HG03521 (cell line): ENCODE data around the gene CLRN2.

Experiments
- ATAC-seq: cut with Tn5 transposase; IDR thresholded peaks from one replicate; pipeline ENCODE4 v1.9.1; 2021; ENCODE audit warnings: mild to moderate bottlenecking, moderate library complexity; ENCODE audit not compliant: unreplicated experiment

CLRN2 gene, protein sequence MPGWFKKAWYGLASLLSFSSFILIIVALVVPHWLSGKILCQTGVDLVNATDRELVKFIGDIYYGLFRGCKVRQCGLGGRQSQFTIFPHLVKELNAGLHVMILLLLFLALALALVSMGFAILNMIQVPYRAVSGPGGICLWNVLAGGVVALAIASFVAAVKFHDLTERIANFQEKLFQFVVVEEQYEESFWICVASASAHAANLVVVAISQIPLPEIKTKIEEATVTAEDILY

DNA sequence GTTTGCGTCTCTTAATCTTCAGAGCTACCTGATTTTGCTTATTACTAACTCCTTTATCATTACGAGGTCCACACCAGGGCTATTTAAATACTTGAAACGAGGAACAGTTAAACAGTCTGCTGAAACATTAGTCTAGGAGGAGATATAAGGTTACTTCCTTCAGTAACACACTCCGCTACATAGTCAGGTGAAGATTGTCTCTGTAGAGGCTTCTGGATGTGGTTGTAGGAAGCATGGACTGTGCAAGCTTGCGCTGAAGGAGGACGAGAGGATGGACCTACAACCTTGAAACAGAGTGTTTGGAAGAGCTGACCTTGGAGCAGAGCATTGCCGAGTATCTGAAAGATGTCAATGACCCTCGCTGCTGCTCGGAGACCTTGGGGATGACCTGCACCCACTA is at the start of gene CLRN2:
Gene CLRN2, plus strand, starts transcription at position 301 of the 400 bp plus-strand sequence. CDS start 102 bp downstream, outside the sequence.
- no peak for ATAC-seq

DNA sequence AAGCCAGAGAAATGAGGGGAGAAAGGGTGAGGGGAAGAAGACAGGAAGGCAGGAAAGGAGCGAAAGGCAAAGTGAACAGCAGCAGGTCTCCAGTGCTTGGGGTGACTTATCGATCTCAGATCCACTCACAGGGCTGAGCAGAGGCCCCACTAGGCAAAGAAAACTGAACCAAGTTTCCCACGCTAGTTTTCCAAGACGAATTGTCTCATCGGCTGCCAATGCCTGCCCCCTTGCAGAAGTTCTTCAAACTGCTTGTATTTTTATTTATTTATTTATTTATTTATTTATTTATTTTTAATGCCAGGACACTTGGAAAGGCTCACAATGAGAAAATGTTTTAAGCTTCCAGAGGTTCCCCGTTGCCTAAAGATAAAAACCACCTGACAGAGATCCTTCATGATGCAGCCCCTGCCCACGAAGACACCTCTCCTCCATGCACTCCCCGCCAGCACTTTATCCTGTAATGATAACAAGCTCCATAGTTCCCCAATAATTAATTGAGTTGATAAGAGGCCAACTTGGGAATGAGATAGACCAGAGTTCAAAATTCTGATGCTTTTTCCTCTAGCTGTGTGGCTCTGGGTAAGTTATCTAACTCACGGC is 46.2 kb upstream of the CLRN2 start:
- ATAC-seq, result no peak

DNA sequence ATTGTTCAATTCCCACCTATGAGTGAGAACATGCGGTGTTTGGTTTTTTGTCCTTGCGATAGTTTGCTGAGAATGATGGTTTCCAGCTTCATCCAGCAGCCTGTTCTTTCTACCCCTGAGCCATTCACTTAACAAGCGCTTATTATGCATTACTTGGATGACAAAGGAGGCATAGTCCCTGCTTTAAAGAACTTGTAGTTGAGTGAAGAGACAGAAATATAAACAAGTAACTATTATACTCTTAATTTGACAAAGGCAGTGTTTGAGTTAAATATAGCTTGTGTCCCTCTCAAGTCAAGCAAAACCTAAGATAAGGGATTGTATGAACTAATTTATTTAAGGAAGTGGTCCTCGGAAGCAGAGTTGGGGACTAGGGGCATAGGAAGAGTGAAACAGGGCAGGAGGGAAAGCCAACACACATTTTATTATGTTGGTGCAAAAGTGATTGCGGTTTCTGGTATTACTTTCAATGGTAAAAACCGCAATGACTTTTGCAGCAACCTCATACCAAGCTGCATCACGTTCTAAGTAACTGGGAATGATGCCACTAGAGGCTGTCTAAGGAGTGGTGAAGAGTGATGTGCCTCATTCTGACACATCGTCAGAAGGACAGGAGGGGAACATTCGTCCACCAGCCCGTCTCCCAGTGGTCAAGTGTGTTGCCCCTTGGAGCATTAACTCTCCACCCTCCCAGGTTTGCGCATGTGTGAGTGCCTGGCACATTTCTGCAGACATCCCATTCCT is 44.9 kb upstream of the CLRN2 start:
- no peak for ATAC-seq

DNA sequence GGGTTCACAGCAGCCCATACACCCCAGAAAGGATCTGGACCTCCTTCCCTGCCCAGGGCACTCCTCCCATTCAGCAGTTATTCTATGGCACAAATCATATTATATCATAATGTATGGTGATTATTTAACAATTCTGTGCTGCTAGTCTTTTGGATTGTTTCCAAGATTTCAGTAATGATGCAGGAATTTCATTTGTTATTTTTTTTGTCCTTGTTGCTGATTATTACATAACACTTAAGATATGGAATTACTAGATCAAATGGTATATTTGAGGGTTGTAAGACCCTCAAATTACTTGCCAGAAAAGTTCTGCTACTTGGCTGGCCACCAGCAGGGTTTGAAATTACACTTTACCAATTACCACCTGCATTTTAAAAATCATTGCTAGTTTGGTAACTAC is 39.5 kb upstream of the CLRN2 start:
- no peak for ATAC-seq

DNA sequence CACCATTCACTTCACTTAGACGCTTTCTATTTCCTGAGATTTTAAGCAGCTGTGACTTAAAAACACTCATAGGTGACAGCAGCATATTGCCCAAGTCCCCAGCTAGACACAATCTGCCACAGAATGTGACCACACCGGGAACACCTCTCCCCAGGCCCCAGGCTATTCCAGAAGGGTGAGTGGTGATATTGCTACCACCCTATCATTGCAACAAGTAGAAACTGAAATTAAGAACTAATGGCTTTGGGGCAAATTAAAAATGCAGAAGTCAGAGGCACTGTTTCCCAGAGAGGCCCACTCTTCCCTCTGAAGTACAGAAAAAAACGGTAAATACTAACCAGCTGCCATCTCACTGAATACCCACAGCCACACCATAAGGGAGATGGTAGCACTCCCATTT is 38.1 kb upstream of the CLRN2 start:
- ATAC-seq, result no peak

DNA sequence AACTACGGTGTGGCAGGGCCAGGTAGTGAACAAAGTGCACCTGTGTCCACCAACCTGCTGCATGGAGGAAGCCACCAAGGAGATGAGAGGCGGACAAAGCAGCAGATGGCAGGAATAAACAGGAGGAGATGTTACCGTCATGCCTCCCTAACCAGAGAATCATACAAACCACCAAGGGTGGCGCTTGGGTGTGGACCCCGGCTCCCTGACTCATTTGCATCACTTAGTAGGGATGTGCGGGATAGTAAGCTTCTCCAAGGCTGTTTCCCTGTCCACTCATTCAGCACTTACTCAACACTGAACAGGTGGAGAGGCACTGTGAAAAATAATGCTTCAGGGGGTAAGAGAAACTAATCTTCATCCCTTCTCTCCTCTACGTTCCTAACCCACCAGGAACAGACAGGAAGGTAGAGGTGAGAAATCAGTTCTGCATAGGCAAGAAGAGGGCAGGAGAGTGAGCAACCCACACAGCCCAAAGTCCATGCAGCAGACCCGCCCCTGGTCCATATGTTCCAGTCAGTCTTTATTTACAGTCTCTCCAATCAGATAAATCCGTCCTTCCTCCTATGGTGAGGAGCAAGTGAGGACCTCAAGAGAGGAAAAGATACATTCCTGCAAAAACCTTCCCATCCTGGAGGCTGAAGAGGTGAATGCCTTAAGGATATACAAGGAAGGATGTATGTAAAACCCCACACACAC is 37.0 kb upstream of the CLRN2 start:
- ATAC-seq, result no peak

DNA sequence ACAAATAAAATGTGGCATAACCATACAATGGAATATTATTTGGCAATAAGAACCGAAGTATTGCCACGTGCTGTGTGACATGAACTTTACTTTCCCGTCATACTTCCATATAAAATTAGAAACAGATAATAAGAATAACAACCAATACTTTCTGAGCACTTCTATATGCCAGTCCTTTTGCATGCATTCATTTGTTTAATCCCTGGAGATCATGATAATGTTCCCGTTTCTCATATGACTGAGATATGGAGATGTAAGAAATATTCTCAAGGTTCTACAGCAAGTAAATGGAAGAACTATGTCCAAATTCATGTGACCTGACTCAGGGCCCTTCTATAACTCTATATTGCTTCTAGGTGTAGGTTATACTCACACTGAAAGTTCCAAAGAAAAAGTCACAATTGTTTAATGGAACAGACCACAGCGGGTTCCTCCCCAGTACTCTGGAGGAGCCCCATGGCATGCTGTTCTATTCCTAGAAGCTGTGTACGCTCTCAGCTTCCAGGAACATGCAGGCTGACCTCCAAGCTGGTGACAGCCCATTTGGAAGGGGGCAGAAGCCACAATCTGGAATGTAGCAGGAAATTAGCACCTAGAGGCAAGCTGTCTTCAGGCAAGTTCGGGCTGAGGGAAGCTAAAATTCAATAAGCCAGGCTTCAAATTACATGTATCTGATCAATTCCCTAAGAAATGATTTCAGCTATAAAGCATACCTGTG is 34.6 kb upstream of the CLRN2 start:
- ATAC-seq, result no peak

DNA sequence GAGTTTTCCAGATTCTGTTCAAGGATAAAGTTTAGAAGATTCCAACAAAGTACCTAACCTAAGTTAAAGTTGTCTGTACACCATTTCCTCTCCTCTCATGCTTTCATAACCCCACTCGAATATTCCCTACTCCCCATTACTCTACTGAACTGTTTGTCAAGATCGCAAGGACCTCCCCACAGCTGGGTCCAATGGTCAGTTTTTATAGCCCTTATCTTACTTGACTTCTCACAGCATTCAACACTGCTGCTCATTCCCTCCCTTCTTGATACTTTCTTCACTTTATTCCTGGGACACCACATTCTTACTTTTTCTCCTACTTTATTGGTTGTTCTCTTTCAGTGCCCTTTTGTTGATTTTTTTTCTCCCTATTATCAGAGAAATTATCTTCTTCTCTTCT is 34.0 kb upstream of the CLRN2 start:
- ATAC-seq, result no peak

DNA sequence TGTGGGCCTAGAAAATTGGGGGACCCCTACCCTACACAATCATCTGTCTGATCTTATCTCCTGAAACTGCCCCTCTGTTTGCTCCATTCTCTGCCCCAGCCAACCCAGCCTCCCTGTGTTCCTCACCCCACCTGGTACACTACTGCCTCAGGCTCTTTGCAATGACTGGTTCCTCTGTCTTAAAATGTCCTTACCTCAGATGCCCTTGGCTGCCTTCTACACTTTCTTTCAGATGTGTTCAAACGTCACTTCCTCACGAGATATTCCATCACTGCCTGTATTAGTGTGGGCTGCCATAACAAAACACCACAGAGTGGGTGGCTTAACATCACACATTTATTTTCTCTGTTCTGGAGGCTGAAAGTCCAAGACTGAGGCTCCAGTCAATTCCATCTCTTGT is 32.2 kb upstream of the CLRN2 start:
- no peak for ATAC-seq

DNA sequence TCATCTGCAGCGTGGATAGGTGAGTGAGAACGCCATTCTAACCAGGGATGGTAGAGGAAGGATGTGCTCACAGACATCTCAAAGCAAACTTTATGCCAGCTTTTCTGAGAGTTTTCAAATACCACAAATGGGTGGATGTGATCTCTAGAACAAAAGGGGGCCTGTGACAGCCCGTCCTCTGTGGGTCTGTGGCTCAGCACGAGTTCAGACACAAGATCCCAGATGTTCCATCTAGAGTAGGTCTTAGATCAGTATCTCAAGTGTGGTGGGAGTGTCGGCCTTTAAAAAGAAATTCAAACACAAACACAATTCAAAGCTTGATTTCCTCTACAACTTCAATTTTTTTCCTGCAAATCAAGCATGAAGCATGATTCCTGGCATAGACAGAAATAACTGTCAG is 25.8 kb upstream of the CLRN2 start:
- no peak for ATAC-seq

DNA sequence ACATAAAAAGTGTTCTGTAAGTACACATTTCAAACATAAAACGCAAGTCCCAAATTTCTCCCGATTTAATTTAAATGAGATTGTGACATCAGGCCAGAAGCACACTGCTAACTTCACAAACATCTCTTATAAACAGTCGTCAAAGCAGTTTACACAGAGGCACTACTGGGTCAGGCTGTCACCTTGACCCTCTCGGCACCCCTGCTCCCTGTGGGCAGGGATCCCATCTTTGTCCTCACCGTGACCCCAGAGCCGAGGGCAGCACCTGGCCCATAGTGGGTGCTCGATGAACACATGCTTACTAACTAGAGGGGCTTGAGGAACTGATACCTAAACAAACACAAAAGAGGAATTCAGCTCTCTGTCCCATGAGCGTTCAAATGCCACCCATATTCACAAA is 25.2 kb upstream of the CLRN2 start:
- no peak for ATAC-seq

DNA sequence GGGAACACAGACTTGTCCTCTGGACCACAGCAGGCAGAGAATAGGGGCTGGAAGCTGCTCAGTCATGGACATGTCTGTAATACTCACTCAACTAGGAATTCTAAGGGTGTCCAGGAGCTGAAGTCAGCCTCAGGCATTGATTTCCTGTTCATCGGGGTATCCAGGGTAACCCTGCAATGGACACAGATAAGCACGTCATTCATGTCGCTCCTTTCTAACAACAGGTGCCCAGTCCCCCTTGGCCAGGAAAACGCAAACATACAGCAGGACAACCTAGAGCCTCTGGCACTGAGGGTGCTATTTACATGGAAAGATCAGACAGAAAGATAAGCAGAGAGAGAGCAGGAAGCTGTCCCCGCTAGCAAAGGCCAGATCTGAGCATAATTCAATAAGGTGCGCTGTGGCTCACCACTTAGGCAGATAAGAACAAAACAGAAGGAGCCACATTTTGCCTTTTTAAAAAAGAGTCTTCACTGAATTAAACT is 24.3 kb upstream of the CLRN2 start:
- ATAC-seq, result no peak

DNA sequence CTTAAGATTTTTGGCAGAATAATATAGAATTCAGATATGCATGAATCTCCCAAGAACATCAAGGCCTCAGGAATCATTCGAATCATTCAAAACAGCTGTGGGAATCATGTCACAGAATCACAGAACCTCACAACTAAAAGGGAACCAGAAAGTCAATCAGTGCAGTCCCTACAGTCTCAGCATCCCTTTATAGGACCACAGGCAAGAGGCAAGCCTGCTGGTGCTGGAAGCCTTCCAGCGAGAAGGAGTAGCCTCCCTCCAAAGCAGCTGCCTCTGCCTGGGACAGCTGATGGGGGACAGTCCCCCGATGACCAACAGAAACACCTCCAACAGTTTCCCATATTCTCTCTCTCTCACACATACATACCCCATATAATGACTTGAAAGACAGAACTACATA is 23.8 kb upstream of the CLRN2 start:
- ATAC-seq, result no peak

DNA sequence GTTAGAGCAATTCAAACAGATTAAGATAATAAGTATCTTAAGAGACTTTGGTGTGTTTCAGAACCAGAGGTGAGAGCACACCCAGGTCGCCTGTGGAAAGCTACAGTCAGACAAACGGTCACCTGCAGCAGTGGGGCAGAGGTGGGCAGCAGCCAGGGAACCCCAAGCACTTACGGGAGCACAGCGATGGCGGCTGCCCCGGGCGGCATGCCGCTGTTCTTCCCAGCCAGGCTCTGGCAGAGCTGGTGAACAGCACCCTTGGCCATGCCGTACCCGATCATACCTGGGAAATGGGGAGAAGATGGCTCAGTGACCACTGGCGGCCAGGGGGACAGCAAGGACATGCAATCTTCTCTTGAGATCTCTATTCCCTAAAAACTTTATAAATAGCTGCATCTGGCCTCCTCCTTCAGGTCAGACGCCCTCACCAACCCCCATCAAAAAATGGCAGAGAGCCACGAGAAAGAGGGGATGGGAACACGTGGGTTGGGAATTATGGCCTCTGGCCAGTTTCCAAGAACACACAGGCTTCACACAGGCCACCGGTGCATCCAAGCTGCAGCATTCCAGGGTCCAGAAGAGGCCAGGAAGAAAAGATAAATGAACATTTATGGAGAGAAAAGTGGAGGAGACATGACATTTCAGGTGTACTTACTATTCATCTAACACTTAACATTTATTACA is 22.8 kb upstream of the CLRN2 start:
- no peak for ATAC-seq

DNA sequence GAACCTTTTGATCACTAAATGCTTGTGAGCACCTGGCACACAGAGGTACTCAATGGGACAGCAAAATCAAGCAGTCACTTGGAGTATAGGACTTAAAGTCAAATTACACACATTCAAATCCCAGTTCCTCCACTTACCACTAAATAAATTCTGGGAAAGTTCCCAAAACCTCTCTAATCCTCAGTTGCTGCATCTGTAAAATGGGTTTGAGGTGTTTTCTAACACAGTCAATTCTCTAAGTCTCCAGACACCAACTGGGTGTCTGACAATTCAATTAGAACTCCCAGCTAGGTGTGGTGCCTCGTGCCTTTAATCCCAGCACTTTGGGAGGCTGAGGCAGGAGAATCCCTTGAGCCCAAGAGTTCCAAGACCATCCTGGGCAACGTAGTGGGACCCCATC is 22.1 kb upstream of the CLRN2 start:
- no peak for ATAC-seq

DNA sequence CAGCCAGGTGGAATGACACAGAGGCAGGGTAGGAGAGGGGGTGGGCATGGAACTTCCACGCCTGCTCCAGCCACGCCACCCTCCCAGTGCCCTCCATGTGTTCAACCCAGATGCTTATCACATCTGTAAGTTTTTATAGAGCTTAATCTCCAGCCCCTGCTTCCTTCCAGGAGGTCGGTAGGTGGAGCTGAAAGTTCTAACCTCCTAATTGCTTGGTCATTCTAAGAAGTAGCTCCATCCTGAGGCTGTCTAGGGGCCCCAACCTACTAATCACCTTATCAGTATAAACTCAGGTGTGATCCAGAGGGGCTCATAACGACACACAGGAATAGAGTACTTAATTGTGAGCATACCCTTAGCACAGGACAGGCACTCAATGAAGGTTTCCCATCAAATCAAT is 21.3 kb upstream of the CLRN2 start:
- no peak for ATAC-seq

DNA sequence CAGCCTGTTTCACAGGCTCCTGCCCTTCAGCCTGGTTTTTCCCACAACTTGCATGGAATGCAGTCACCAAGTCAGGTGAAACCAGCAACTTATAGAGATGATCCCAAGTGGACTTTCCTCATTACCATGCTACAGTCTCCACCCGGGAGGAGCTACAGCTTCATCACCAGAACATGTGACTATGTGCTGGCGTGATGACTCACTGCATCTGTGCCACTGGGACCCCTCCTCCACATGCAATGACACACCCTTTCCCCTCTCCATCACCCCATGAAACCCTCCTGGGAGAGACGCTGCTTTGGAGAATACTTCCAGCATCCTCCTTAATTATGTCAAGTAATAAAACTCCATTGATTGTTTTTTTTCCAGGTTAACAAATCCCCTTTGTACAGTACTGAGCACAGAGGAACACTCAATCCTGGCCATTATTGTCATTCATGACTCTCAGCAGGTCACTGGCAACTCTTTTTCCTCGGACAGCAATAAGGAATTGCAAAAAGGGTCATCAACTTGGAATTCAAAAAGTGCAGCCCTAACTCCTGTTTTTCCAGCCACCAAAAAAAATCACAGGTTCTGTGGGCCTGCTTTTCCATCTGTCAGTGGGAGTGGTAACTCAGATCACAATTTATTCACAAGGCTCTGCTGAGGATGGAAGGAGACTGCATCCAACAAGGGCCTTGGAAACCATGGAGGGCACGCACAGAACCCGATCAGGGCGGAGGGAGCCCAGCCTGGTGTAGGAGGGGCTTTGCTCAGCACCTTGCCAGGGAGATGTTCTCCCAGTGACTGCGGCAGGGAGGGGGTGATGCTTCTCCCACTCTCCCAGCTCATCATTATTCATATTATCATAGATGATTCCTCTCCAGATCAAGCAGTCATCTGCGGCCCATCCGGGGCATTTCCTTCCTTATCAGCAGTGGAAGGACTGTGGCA is 20.4 kb upstream of the CLRN2 start:
- no peak for ATAC-seq

DNA sequence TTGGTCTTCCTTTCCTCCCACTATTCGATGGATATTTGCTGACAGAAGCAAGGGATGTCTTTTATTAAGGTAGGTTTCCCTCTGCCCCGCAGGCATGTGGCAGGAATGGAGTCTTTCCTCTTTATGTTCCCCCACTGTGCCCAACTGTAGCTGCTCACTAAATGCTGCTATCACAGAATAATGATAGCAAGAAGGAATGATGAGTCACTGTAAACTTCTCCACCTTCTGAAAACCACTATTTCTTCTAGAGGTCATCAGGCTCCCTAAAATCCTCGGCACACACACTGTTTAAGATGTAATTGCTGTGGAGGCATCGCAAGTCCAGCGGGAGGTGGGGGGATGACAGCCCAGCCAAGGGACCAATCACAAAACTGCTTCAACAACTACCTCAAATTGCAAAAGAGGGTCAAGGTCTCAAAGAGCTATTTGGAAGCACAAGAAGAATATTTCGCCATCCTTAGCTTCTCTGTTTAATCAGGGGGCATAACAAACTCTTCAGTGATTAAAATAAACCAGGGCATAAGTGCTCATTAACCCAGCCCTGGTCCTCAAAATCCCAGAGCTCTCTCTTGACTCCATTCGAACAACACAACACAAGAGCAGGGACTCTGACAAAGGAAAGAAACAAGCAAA is 17.0 kb upstream of the CLRN2 start:
- no peak for ATAC-seq

DNA sequence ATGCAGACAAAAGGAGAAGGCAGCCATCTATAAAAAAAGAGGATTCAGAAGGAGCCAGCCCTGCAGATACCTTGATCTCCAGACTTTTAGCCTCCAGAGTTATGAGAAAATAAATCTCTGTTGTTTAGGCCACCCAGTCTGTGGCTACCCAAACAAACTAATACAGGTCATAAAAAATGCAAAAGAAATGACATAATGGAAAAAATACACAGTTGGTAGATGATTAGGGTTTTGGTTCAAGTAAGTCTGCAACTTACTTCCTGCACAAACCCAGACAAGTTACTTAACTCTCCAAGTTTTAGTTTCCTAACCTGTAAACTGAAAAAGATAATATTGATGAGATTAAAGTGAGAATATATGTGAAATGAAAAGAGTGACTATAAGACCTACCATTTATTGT is 14.4 kb upstream of the CLRN2 start:
- no peak for ATAC-seq
